Sigmoid colon (tissue), 7 donors: ENCODE data around the gene KCTD18. TPM values are rescaled to one million over a fixed set of nuclear protein-coding genes. Genes with fewer than 3 reads are reported as not detected.

Source experiments
- DNase-seq: peaks from one replicate; pipeline ENCODE4 v3.0.0-alpha.2; 2019
- H3K27ac ChIP-seq, 4 donors: fragments of 200-600 bp; sonication (generic); one replicate each; pipeline ENCODE4 v1.5.1; 2016 to 2019; ENCODE audit warnings: mild to moderate bottlenecking in 1 of 4
- H3K27me3 ChIP-seq, 3 donors: fragments of 200-600 bp; sonication (generic); one replicate each; pipeline ENCODE4 v1.5.1; 2019; ENCODE audit warnings: mild to moderate bottlenecking in 1 of 3
- H3K36me3 ChIP-seq, 4 donors: fragments of 200-600 bp; sonication (generic); one replicate each; pipeline ENCODE4 v1.5.1; 2016 to 2019
- H3K4me1 ChIP-seq, 4 donors: fragments of 200-600 bp; sonication (generic); one replicate each; pipeline ENCODE4 v1.5.1; 2017 to 2019
- H3K4me3 ChIP-seq, 4 donors: fragments of 200-600 bp; sonication (generic); one replicate each; pipeline ENCODE4 v1.5.1; 2017 to 2019; ENCODE audit warnings: mild to moderate bottlenecking in 2 of 4, moderate library complexity in 1 of 4
- H3K9me3 ChIP-seq, 4 donors: fragments of 200-600 bp in 3 of 4; sonication (generic) in 3 of 4; one replicate each; pipeline versions ENCODE4 v1.5.1 to v1.6.1; 2013 to 2019
- CTCF ChIP-seq, 4 experiments: fragments of 450-650 bp in 3 of 4; fragments of 200-600 bp in 1 of 4; IDR thresholded peaks; one replicate each; pipeline ENCODE4 v1.5.1; 2016 to 2019; ENCODE audit warnings: antibody characterized with exemption in 4 of 4, mild to moderate bottlenecking in 3 of 4, moderate library complexity in 2 of 4
- EP300 ChIP-seq, 4 donors: sonication (generic); formaldehyde crosslinking; IDR thresholded peaks; one replicate each; pipeline ENCODE4 v1.6.1; 2017; ENCODE audit warnings: antibody characterized with exemption in 4 of 4
- POLR2A ChIP-seq, 2 donors: fragments of 450-650 bp; IDR thresholded peaks; one replicate each; pipeline ENCODE4 v1.6.1; 2016; ENCODE audit warnings: antibody characterized with exemption in 2 of 2, mild to moderate bottlenecking in 2 of 2, moderate library complexity in 2 of 2
- POLR2AphosphoS5 ChIP-seq, 4 donors: sonication (generic); formaldehyde crosslinking; IDR thresholded peaks; one replicate each; pipeline ENCODE4 v1.6.1; 2017; ENCODE audit warnings: antibody characterized with exemption in 4 of 4
- WGBS, 2 donors: extraction: QIAGEN DNeasy Blood & Tissue Kit; methylation state at CpG; one replicate each; pipeline ENCODE4 v1.1.7; 2013; 5-methylcytosine and 5-hydroxymethylcytosine counted together
- intact Hi-C: fragments of 100-400 bp; cut with DNase I; formaldehyde crosslinking; loops from one replicate; pipeline ENCODE4 v1.15.1; 2023
- polyA plus RNA-seq, 3 donors: library from polyadenylated mRNA; stranded (reverse); fragments of 200-250 nt; gene quantifications; one replicate each; pipeline ENCODE4 v1.2.3, GENCODE V29; 2013
- total RNA-seq, 4 donors: library from RNA; depleted of rRNA; stranded (reverse); fragments of >200 nt; gene quantifications; one replicate each; pipeline ENCODE4 v1.1.0, GENCODE V29; 2016
- donor health status: healthy with polysubstance abuse.
- donor health status: Bipolar disorder and iron deficiency.
- donor health status: healthy.

Gene KCTD18
- total and polyA plus RNA-seq, 7 donors, result 10.5 to 33.9 (median 18.1) TPM

DNA sequence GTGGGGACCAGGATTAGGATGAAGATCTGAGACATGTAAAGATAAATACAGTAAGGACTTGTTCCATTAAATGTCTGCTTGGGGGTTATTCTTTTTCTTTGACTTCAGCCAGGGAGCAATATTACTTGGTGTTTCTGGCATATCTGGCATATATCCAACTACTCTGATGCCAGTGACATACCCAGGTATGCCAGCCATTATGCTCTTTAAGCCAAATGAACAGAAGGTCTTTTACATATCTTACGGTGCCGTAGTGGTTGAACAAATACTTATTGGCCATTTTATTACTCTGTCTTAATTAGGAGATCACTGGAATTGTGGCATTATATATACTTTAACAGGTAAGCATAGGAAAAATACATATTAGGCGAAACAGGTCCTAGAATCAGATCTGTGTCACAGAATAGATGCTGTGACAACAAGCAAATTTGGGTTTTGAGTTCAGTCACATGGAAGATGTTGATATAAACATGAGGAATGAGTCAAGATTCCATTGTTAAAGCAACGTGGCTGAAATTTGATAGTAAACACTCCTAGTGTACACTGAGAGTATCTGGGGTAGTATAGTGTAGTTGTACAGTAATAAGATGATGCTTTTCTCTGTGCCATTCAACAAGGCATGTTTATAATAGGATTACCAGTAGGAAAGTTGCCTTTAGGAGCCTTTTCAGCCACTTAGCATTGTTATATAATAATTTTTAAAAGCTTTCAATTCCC, 62.6 kb downstream of the KCTD18 start:
- H3K36me3 ChIP-seq, result peaks cover 0 to 22% (median 0%) of the 10 kb centered on the region in 4 donors
- intact Hi-C loops, result no loop called here
- no peaks in the 10 kb centered on the region for H3K9me3 ChIP-seq
- no peaks in the 10 kb centered on the region for H3K27me3 ChIP-seq
- H3K4me1 ChIP-seq, result peaks cover 0 to 31% (median 11%) of the 10 kb centered on the region in 4 donors
- DNase-seq, result no peak
- TF ChIP-seq POLR2A (IDR thresholded peaks at IDR 0.05) (no peak), POLR2AphosphoS5 (IDR thresholded peaks at IDR 0.05) (no peak), EP300 (IDR thresholded peaks at IDR 0.05) (no peak), CTCF (IDR thresholded peaks at IDR 0.05) (no peak)
- H3K27ac ChIP-seq, result no peak overlapping the region
- no peak overlapping the region for H3K4me3 ChIP-seq
- 88 to 91% methylated on average over 4 of the region's 4 CpGs for WGBS, 2 donors

- intact Hi-C loops, result no loop called here
- peaks cover 0 to 29% (median 0%) of the 10 kb centered on the region in 4 donors for H3K36me3 ChIP-seq
- H3K4me3 ChIP-seq, result no peak overlapping the region
- no peaks in the 10 kb centered on the region for H3K9me3 ChIP-seq
- H3K27me3 ChIP-seq, result no peaks in the 10 kb centered on the region
- no peak for TF ChIP-seq EP300 (IDR thresholded peaks at IDR 0.05)
- no peak for TF ChIP-seq CTCF (IDR thresholded peaks at IDR 0.05)
- TF ChIP-seq POLR2AphosphoS5 (IDR thresholded peaks at IDR 0.05), result no peak
- no peak for TF ChIP-seq POLR2A (IDR thresholded peaks at IDR 0.05)
- H3K4me1 ChIP-seq, result peaks cover 0 to 31% (median 11%) of the 10 kb centered on the region in 4 donors
- 83 to 89% methylated on average over 3 of the region's 3 CpGs for WGBS, 2 donors
- no peak for DNase-seq
- H3K27ac ChIP-seq, result no peak overlapping the region
These were observed 63.3 kb downstream of the KCTD18 start for GRCh38 chr2:200446612-200447011.

- no peak overlapping the region for H3K4me3 ChIP-seq
- 42 to 90% methylated on average over 1 of the region's 1 CpG for WGBS, 2 donors
- H3K27ac ChIP-seq, result no peak overlapping the region
- intact Hi-C loops, result no loop called here
- no peaks in the 10 kb centered on the region for H3K9me3 ChIP-seq
- no peak for TF ChIP-seq EP300 (IDR thresholded peaks at IDR 0.05)
- H3K4me1 ChIP-seq, result peaks cover 0 to 27% (median 9%) of the 10 kb centered on the region in 4 donors
- H3K27me3 ChIP-seq, result no peaks in the 10 kb centered on the region
- peaks cover 0 to 42% (median 3%) of the 10 kb centered on the region in 4 donors for H3K36me3 ChIP-seq
- DNase-seq, result no peak
These were observed 64.6 kb downstream of the KCTD18 start for GRCh38 chr2:200445284-200445683.

- Histone ChIP-seq H3K9me3 (no peaks in the 10 kb centered on the region), H3K27me3 (no peaks in the 10 kb centered on the region), H3K4me3 (no peak overlapping the region), H3K36me3 (peaks cover 0 to 48% (median 3%) of the 10 kb centered on the region in 4 donors), H3K27ac (no peak overlapping the region), H3K4me1 (peaks cover 0 to 20% (median 6%) of the 10 kb centered on the region in 4 donors)
- TF ChIP-seq POLR2AphosphoS5 (IDR thresholded peaks at IDR 0.05) (no peak), EP300 (IDR thresholded peaks at IDR 0.05) (no peak), CTCF (IDR thresholded peaks at IDR 0.05) (no peak), POLR2A (IDR thresholded peaks at IDR 0.05) (no peak)
- no peak for DNase-seq
- WGBS, 2 donors, result 69 to 89% methylated on average over 3 of the region's 3 CpGs
- intact Hi-C loops, result no loop called here
These were observed 65.3 kb downstream of the KCTD18 start for GRCh38 chr2:200444530-200444929.

GRCh38 chr2:200443916-200444315, 66.0 kb downstream of the KCTD18 start:
- no peaks in the 10 kb centered on the region for H3K9me3 ChIP-seq
- H3K4me1 ChIP-seq, result peaks cover 0 to 13% (median 4%) of the 10 kb centered on the region in 4 donors
- intact Hi-C loops, result no loop called here
- no peak overlapping the region for H3K4me3 ChIP-seq
- no peak for TF ChIP-seq CTCF (IDR thresholded peaks at IDR 0.05)
- TF ChIP-seq POLR2AphosphoS5 (IDR thresholded peaks at IDR 0.05), result peak in 3 of 4 donors; percentile 13 to 37 (median 27)
- H3K27me3 ChIP-seq, result no peaks in the 10 kb centered on the region
- 85 to 91% methylated on average over 3 of the region's 3 CpGs for WGBS, 2 donors
- no peak for DNase-seq
- H3K36me3 ChIP-seq, result peaks cover 0 to 54% (median 3%) of the 10 kb centered on the region in 4 donors
- peak overlapping the region in 1 of 4 donors; percentile 35 for H3K27ac ChIP-seq
